GM12878 (cell line): ENCODE measurements around the gene POLRMT.

Experiments used
- CTCF ChIP-seq, 3 experiments: IDR thresholded peaks in 2 of 3; conservative IDR thresholded peaks in 1 of 3; 2 replicates each; pipeline ENCODE4 v1.5.1; 2011; ENCODE audit warnings: low read depth in 3 of 3, low read length in 3 of 3, mild to moderate bottlenecking in 3 of 3, control low read depth in 2 of 3, moderate library complexity in 2 of 3, inconsistent platforms in 1 of 3, mixed read lengths in 1 of 3; ENCODE audit not compliant: control insufficient read depth in 2 of 3, insufficient read depth in 1 of 3; ENCODE audit errors: extremely low read depth in 1 of 3
- MYC ChIP-seq: IDR thresholded peaks from 2 replicates; pipeline ENCODE4 v1.6.1; 2011; ENCODE audit warnings: mild to moderate bottlenecking, low read length, moderate library complexity, inconsistent platforms; ENCODE audit not compliant: insufficient read depth, insufficient replicate concordance, insufficient read length, severe bottlenecking
- YY1 ChIP-seq: IDR thresholded peaks from 2 replicates; pipeline ENCODE4 v1.6.1; 2011; ENCODE audit warnings: low read depth, mild to moderate bottlenecking, low read length
- ZNF622 ChIP-seq: fragments of 450-650 bp; IDR thresholded peaks from 2 replicates; pipeline ENCODE4 v1.6.1; 2017; ENCODE audit warnings: mild to moderate bottlenecking, inconsistent platforms

- no peak for TF ChIP-seq YY1
- no peak for TF ChIP-seq ZNF622
- no peak for TF ChIP-seq MYC
- no peak for TF ChIP-seq CTCF (IDR thresholded peaks at IDR 0.05 in 2 of 3, conservative IDR thresholded peaks at IDR 0.05 in 1 of 3; ENCODE audit: control insufficient read depth in 2 of 3, extremely low read depth in 1 of 3, insufficient read depth in 1 of 3, low read depth in 3 of 3, low read length in 3 of 3)
These were observed 47.7 kb downstream of the POLRMT start for GRCh38 chr19:585551-586110.
